Myocyte (in vitro differentiated cells): ENCODE measurements around the gene TAS2R60. TPM values are rescaled to one million over a fixed set of nuclear protein-coding genes. Genes with fewer than 3 reads are reported as not detected.
A peak's percentile ranks its signal among the peaks of the same experiment; 100 is the strongest.
"Not testable (repeated sequence)": the region's sequence is repeated elsewhere in the genome, so short reads cannot be mapped to it uniquely, and the experiment has no call there.

Experiments used
- DNase-seq: peaks from one replicate; pipeline ENCODE4 v3.0.0-alpha.2; 2012; ENCODE audit warnings: low read depth
- total RNA-seq: library from RNA; depleted of rRNA; stranded (reverse); fragments of >200 nt; gene quantifications from 2 replicates; pipeline ENCODE4 v1.2.3, GENCODE V29; 2014

Gene TAS2R60
- total RNA-seq, 1 donor from 2014 or later: not detected

DNA sequence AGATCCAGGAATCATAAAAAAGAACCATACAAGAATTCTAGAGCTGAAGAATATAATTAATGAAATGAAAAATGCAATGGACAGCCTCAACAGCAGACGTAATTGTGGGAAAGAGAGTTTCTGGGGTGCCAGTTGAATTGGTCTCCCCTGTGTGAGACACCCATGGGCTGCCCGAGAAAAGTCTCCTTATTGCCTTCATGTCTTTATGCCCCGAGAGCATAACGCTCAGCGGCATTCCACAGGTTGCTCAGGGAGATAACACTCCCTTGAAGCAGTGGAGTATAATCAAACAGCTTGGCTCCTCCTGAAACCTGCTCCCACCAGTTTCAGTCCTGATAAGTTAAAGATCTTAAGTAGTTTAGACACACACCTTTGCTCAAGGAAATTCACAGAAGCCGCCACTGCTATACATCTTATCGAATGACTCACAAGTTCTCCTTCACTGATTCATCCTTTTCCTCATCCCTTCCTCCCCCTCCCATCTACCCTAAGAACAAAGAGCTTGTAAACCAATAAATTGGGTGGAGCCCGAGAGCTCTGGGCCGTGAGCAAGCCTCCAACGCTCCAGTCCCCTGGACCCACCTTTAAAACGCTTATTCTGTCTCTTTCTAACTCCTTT, 28.9 kb downstream of the TAS2R60 start:
- DNase-seq: not testable (repeated sequence)

GRCh38 chr7:143477501-143478150, 34.4 kb downstream of the TAS2R60 start, which contains the start of gene TAS2R41:
TSS of gene TAS2R41 (plus strand) at chr7:143477873. CDS start at chr7:143477873, 0 bp downstream.
- no peak for DNase-seq

DNA sequence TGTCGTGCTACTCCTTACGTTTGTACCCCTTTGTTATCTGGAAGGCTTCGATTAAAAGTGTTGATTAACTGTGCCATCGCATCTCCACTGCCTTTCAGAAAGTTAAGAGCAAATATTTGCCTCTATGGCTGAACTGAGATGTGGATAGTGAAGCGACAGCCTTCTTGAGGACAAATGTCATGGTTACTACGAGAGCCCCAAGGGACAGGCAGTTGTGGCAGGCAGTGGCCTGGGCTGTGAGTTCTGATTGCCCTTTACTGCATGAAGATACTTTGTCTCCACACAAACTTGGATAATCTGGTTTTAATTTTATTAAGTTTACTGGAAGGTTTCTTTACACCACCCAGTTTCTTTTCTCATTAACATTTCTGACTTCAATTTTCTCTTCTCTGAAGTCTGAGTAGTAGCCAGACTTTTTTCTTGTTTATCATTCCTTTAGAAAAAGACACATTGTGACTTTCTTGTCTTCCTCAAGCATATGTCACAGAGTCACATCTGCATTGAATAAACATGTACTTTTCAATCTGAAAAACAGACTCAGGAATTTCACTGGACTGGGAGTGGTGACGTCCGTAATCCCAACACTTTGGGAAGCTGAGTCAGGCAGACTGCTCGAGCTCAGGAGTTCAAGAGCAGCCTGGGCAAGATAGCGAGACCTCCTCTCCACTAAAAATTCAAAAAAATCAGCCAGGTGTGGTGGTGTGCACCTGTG, 36.0 kb downstream of the TAS2R60 start:
- DNase-seq: no peak

DNA sequence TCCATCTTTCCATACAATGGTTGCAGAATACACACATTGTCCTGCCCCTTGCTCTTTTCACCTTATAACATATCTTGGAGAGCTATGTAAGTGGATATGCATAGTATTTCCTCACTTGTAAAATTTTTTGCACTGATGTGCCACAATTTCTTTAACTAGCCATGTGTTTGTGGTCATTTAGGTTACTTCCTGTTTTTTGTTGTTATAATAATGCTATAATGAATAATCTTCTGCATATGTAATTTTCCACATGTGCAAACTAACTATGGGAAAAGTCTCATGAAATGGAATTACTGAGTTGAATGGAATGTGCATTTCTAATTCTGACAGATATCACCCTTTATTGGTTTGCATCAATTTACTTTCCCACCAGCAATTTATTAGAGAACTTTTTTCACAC, 37.2 kb downstream of the TAS2R60 start:
- no peak for DNase-seq

- no peak for DNase-seq
Measured at GRCh38 chr7:143484119-143484518, 40.9 kb downstream of the TAS2R60 start.

DNA sequence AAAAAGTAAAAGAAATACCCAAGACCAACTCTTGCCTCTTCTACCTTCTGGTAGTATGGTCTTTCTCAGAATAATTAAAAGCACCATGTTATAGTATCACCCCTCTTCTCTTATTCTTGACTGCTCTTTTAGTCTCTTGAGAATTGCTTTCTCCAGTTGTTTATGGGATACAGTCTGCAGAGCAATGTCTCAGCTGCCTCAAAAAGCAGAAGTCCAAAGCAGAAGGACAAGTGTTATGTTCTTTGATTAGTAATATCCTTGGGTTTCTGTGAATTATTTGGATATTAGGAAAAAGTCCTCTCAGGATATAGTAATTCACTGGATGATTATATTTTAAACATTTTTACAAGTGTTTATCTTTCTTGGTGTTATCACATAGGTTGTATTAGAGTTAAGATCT, 41.8 kb downstream of the TAS2R60 start:
- no peak for DNase-seq

DNA sequence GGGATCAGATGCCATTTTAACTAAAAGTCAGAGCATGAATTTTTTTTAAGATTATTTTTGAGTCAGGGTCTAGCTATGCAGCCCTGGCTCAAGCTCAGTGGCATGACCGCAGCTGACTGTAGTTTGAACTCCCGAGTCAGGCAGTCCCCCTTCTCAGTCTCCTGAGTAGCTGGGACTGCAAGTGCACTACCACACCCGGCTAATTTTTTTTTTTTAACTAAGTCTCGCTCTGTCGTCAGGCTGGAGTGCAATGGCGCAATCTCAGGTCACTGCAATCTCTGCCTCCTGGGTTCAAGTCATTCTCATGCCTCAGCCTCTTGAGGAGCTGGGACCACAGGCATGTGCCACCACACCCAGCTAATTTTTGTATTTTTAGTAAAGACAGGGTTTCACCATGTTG, 42.2 kb downstream of the TAS2R60 start:
- DNase-seq: peak; percentile 27

DNA sequence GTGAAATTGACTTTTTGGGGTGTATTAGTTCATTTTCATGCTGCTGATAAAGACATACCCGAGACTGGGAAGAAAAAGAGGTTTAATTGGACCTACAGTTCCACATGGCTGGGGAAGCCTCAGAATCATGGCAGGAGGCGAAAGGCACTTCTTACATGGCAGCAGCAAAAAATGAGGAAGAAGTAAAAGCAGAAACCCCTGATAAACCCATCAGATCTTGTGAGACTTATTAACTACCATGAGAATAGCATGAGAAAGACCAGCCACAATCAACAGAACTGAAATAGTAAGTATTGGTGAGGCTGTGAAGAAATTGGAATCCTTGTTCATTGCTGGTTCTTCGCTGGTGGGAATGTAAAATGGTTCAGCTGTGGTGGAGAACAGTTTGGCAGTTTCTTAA, 43.0 kb downstream of the TAS2R60 start:
- not testable (repeated sequence) for DNase-seq

- no peak for DNase-seq
Measured at GRCh38 chr7:143487061-143487460, 43.8 kb downstream of the TAS2R60 start.

DNA sequence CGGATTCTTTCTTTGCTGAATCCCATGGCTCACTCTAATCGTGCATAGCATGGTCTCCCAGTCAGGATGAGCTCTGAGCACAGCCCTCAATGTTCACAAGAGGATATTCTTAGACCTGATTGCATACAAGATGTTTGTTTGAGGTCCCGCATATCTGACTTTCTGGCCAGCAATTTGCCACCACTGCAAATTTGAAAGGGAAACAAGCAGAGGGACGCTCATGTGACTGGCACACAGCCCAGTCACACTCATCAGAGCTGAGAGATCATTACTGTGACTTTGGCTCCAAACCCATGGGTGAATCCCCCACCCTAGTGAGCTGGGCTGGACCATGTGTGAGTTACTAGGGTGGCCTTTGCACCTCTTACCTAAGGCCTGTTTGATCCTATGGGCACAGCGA, 44.3 kb downstream of the TAS2R60 start:
- DNase-seq: peak; percentile 88

DNA sequence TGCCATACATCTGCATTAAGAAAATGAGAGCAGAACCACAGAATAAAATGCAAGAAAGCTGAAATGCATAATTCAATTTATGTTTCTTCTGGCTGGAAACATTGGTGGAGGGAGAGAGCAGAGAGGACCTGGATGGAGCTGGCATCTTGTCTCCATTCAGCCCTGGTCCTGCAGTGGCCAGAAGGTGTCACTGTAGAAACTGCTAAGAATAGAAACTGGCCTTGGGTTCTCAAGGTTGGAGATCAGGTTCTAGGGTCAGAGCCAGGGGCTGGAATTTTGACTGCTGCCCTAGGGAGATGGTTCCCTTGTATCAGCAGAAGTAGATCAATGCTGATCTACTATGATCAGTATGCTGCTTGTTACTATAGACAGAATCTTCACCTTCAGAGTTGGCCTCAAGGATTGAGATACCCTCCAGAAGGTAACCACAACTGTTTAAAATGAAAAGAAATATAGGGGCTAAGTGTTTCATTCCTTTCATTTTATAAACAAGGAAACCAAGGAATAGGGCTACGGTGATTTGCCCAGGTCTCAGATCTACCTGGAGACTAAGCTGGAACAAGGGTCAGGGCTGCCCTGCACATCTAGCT, 47.6 kb downstream of the TAS2R60 start:
- peak; percentile 76 for DNase-seq

- DNase-seq: peak; percentile 47
Measured at GRCh38 chr7:143492043-143492471, 48.8 kb downstream of the TAS2R60 start.

GRCh38 chr7:143492799-143493739, 49.8 kb downstream of the TAS2R60 start:
- no peak for DNase-seq

DNA sequence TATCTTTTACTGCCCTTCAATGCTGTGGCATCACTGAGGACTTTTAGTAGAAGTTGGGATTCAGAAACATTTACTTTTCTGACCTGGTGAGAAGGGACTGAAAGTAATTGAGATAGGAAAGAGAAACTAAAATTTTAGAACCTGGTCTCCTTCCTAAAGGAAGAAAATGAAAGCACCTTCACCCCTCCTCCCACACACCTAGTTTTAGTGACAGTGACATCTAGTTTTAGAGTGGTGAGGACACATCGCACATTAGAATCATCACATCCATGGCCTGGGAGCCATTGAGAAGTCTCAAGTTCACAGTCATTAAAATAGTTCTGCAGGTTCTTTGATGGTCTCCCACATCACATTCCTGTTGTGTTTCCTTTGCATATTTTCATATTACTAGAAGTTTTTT, 50.5 kb downstream of the TAS2R60 start:
- DNase-seq: no peak

Other genes with a start within 250 kb of the TAS2R60 start
- gene TAS2R40, start 221.4 kb upstream of the TAS2R60 start, total RNA-seq: not detected in 2 replicates
- gene GSTK1, start 180.0 kb upstream of the TAS2R60 start, total RNA-seq: 162 and 208 TPM in 2 replicates
- 0.29 TPM in 1 of 2 replicates, not detected in the other for gene TMEM139, start 158.5 kb upstream of the TAS2R60 start, total RNA-seq
- gene CASP2, start 155.1 kb upstream of the TAS2R60 start, total RNA-seq: 6.0 and 8.8 TPM in 2 replicates
- not detected in 2 replicates for gene CLCN1, start 127.3 kb upstream of the TAS2R60 start, total RNA-seq
- gene FAM131B, start 80.7 kb upstream of the TAS2R60 start, total RNA-seq: 1.1 and 1.5 TPM in 2 replicates
- gene ZYX, start 62.1 kb upstream of the TAS2R60 start, total RNA-seq: 80.1 and 82.6 TPM in 2 replicates
- gene EPHA1, start 34.6 kb upstream of the TAS2R60 start, total RNA-seq: not detected in 2 replicates
- not detected in 2 replicates for gene TAS2R41, start 34.4 kb downstream of the TAS2R60 start, total RNA-seq
- 0.10 and 0.37 TPM in 2 replicates for gene CTAGE15, start 128.3 kb downstream of the TAS2R60 start, total RNA-seq
- 1.7 and 6.7 TPM in 2 replicates for gene TCAF2, start 177.5 kb downstream of the TAS2R60 start, total RNA-seq